IMR-90 (cell line): ENCODE results near the gene EME2.

ENCODE experiments used
- CEBPB ChIP-seq: IDR thresholded peaks from 2 replicates; pipeline ENCODE4 v1.6.1; 2012; ENCODE audit warnings: low read depth, low read length, improper control_type of control experiment
- CHD1 ChIP-seq: IDR thresholded peaks from 2 replicates; pipeline ENCODE4 v1.6.1; 2012; ENCODE audit warnings: low read depth, low read length, improper control_type of control experiment
- FOS ChIP-seq: fragments of 150-350 bp; IDR thresholded peaks from 2 replicates; pipeline ENCODE4 v1.6.1; 2016; ENCODE audit warnings: low read depth, low read length
- MAFK ChIP-seq: IDR thresholded peaks from 2 replicates; pipeline ENCODE4 v1.6.1; 2012; ENCODE audit warnings: low read depth, low read length, improper control_type of control experiment
- MAZ ChIP-seq: IDR thresholded peaks from 2 replicates; pipeline ENCODE4 v1.6.1; 2012; ENCODE audit warnings: low read depth, mild to moderate bottlenecking, low read length, improper control_type of control experiment, moderate library complexity, borderline replicate concordance
- MXI1 ChIP-seq: IDR thresholded peaks from 2 replicates; pipeline ENCODE4 v1.6.1; 2012; ENCODE audit warnings: low read depth, mild to moderate bottlenecking, low read length, moderate library complexity, borderline replicate concordance
- POLR2A ChIP-seq: IDR thresholded peaks from 2 replicates; pipeline ENCODE4 v1.6.1; 2012; ENCODE audit warnings: mild to moderate bottlenecking, low read depth, low read length
- RAD21 ChIP-seq: IDR thresholded peaks from 2 replicates; pipeline ENCODE4 v1.6.1; 2012; ENCODE audit warnings: low read length, improper control_type of control experiment
- RFX5 ChIP-seq: IDR thresholded peaks from 2 replicates; pipeline ENCODE4 v1.8.0; 2012; ENCODE audit warnings: low read depth, mild to moderate bottlenecking, low read length, moderate library complexity
- SMC3 ChIP-seq: fragments of 150-350 bp; IDR thresholded peaks from 2 replicates; pipeline ENCODE4 v1.6.1; 2016; ENCODE audit warnings: low read depth, mild to moderate bottlenecking, antibody characterized with exemption, low read length, moderate library complexity
- USF2 ChIP-seq: fragments of 150-350 bp; IDR thresholded peaks from 2 replicates; pipeline ENCODE4 v1.6.1; 2017; ENCODE audit warnings: mild to moderate bottlenecking, antibody characterized with exemption, low read length, low read depth
- TF ChIP-seq, protein P1 (sequence below): conservative IDR thresholded peaks from 2 replicates; pipeline ENCODE4 v1.5.1; 2012; ENCODE audit warnings: mild to moderate bottlenecking, low read depth, low read length, improper control_type of control experiment
- TF ChIP-seq, protein P2 (sequence below): fragments of 150-350 bp; IDR thresholded peaks from 2 replicates; pipeline ENCODE4 v1.6.1; 2016; ENCODE audit warnings: low read depth, mild to moderate bottlenecking, low read length, moderate library complexity, borderline replicate concordance

- TF ChIP-seq, protein P1, sequence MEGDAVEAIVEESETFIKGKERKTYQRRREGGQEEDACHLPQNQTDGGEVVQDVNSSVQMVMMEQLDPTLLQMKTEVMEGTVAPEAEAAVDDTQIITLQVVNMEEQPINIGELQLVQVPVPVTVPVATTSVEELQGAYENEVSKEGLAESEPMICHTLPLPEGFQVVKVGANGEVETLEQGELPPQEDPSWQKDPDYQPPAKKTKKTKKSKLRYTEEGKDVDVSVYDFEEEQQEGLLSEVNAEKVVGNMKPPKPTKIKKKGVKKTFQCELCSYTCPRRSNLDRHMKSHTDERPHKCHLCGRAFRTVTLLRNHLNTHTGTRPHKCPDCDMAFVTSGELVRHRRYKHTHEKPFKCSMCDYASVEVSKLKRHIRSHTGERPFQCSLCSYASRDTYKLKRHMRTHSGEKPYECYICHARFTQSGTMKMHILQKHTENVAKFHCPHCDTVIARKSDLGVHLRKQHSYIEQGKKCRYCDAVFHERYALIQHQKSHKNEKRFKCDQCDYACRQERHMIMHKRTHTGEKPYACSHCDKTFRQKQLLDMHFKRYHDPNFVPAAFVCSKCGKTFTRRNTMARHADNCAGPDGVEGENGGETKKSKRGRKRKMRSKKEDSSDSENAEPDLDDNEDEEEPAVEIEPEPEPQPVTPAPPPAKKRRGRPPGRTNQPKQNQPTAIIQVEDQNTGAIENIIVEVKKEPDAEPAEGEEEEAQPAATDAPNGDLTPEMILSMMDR = no peak
- no peak for TF ChIP-seq RAD21
- no peak for TF ChIP-seq SMC3
- no peak for TF ChIP-seq POLR2A
- no peak for TF ChIP-seq USF2
- TF ChIP-seq, protein P2, sequence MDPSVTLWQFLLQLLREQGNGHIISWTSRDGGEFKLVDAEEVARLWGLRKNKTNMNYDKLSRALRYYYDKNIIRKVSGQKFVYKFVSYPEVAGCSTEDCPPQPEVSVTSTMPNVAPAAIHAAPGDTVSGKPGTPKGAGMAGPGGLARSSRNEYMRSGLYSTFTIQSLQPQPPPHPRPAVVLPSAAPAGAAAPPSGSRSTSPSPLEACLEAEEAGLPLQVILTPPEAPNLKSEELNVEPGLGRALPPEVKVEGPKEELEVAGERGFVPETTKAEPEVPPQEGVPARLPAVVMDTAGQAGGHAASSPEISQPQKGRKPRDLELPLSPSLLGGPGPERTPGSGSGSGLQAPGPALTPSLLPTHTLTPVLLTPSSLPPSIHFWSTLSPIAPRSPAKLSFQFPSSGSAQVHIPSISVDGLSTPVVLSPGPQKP = no peak
- no peak for TF ChIP-seq RFX5
- no peak for TF ChIP-seq CHD1
- TF ChIP-seq CEBPB = no peak
- no peak for TF ChIP-seq MAZ
- TF ChIP-seq FOS = no peak
- no peak for TF ChIP-seq MXI1
- TF ChIP-seq MAFK = no peak
These were observed 19.8 kb upstream of the EME2 start for GRCh38 chr16:1752853-1753252.
